NCI-H1436 (cell line): ENCODE results near the gene CX3CR1.

ENCODE experiments used
- DNase-seq: peaks from one replicate; lab custom pipeline; 2025; lab: John Stamatoyannopoulos, UW

Gene CX3CR1

DNA sequence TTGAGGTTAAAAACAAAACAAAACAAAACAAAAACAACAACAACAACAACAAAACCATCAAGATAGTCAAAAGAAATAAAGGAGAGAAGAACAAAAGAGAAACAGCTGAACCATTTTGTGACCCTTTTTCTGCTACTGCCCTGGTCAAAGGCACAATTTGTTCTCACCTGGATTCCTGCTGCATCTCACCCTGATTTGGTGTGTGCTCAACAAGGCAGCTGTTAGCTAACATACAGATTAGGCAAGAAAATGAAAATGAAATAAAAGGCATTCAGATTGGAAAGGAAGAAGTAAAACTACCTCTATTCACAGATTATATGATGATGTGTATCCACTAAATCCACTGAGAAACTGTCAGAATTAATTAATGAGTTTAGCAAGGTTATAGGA is 58.7 kb downstream of the CX3CR1 start:
- no peak for DNase-seq

DNA sequence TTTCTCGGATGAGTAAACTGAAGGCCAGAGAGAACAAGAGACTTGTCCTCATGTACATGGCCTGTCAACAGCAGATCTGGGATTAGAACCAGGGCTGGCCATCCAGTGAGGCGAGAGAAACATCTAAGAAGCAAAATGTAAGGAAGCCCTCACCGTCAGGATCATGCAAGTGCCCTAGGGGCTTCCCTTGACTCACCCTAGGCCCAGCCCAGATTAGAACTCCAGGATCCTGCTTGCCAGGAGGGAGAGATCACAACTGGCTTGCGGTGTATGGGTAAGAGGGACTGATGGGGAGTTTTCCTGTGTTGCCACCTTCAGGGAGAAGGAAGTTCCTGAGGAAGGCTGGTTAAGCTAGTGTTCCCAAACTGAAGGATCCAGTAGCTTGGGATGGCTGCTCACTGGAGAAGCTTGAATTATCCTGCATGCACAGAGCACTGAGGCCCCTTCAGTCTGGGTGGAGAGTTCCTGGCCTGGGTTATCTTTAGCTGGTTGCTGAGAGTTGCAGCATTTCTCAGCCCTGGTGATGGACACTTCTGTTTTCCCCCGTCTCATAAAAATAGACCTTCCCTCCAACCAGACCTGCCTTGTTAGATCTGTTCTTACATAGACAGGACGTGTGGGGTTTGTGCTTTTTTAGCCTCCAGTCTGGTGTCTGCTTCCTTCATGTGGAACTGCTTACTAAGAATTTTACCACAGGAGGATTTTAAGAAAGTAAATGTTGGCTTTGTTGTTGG is 59.3 kb downstream of the CX3CR1 start:
- no peak for DNase-seq

DNA sequence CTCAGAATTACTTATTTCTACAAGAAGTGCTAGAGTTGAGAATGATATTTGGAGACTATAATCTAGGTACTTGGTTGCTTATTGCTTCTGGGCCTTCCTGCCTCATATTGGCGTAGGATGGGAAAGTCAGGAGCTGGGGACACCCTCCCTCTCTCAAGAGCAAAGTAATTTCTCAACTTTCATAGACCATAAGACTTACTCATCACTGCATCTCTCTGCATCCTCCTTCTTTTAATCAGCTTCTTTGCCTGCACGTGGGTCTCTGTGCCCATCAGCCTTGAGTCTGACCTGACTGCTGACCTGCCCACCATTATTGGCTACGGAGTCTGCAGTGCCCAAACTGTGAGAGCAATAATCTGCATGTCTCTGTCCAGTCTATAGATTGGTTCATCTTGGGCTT is 60.1 kb downstream of the CX3CR1 start:
- no peak for DNase-seq

DNA sequence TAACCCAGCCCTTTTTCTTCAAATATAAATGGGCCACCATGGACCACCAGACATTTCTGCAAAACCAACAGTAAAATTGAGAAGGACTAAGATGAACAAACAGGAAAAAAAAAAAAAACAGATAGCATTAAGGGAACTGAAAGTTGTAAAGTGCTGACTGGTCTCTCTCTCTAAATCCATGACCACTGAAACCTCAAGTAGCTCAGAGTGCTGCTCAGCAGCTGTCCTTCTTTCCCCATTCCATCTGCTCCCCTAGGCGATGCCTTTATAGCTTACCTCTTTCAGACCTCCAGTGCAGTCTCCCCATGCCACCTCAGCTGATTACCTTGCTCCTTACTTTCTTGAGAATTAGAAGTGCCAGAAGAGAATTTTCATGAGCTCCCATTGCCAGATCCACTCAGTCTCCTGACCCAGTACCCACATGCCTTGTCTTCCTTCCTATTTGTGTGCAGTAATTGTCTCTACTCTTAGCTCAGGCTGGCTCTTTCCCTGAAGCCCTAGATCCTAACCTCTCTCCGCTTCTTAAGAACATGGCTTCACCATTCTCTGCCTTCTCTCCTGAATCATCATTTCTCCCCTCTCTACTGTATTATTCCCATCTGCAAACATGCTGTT is 63.6 kb downstream of the CX3CR1 start:
- no peak for DNase-seq

DNA sequence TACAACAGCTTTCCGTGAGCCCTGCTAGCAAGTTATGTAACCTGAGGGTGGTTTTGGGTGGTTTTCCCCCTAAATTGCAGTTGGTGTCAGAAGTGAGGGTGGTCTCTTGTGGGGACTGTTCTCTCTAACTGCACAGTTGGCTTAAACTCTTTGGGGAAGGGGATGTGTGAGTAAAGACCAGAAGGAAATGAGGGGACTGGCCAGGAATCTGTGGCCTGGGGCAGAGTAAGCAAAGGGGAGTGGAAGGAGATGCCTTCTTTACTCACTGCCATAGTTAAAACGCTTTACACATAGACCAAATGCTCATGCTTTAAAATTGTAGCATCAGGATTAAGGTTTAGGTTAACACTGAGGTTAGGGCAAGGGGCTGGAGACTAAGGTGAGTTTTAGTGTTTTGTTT is 66.2 kb downstream of the CX3CR1 start:
- DNase-seq = no peak
